GM12892 (cell line): ENCODE data around the gene SLC31A2.

Experiments
- POLR2A ChIP-seq: IDR thresholded peaks from 2 replicates; pipeline ENCODE4 v1.6.1; 2011; ENCODE audit warnings: low read depth, low read length, control low read depth
- TAF1 ChIP-seq: IDR thresholded peaks from 2 replicates; pipeline ENCODE4 v1.6.1; 2011; ENCODE audit warnings: low read depth, mild to moderate bottlenecking, control low read depth, low read length, borderline replicate concordance

DNA sequence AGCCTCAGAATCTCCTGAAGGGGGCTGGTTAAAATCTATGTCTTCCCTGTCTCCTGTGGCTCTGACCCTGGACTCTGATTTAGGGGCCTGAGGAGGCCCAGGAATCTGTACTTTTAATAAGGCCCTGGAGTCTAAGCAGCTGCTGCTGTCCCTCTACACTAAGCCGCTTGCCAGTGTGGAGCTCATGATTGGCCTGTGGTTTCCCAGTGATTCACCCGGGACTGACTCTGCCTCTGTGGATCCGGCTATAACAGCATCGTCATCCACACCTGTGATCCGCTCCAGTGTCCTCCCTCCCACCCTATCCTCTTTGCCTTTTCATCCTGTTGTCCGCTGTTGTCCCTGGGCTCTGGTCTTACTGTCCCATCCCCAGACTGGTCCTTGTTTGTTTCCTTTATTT lies 3.7 kb downstream of the SLC31A2 start:
- TF ChIP-seq POLR2A, result no peak
- TF ChIP-seq TAF1, result no peak
